H1 (cell line): ENCODE measurements around the gene SMIM10. TPM values are rescaled to one million over a fixed set of nuclear protein-coding genes. Genes with fewer than 3 reads are reported as not detected.
A peak's percentile ranks its signal among the peaks of the same experiment; 100 is the strongest.

Source experiments
- CTCF ChIA-PET: fragments of 300-600 bp; sonication (Branson Sonifier 250); formaldehyde crosslinking; loops from one replicate; lab custom pipeline; 2021; ENCODE audit not compliant: partially characterized antibody; lab: Charles Lee
- POLR2A ChIA-PET: fragments of 300-600 bp; sonication (Branson Sonifier 250); formaldehyde crosslinking; loops from one replicate; lab custom pipeline; 2021; ENCODE audit warnings: inconsistent platforms; ENCODE audit not compliant: partially characterized antibody; lab: Charles Lee
- DNase-seq, 2 experiments: peaks; one replicate each; pipeline versions ENCODE4 v3.0.0 to v3.0.0-alpha.2; 2010 to 2022; ENCODE audit warnings: low spot score in 2 of 2, low read depth in 1 of 2, mixed read lengths in 1 of 2
- FAIRE-seq: peaks from 2 replicates; lab custom pipeline; 2011; peaks lifted over from hg19 to GRCh38; lab: Jason Lieb, UNC
- H2AFZ ChIP-seq: 2 replicates; pipeline ENCODE4 v1.8.1; 2012; ENCODE audit warnings: low read length, inconsistent platforms
- H2AK5ac ChIP-seq: 2 replicates; pipeline ENCODE4 v1.6.1; 2013; ENCODE audit warnings: low read depth, low read length
- H2BK120ac ChIP-seq: replicated peaks from 2 replicates; pipeline ENCODE3; 2013; ENCODE audit warnings: low read depth, low read length, inconsistent platforms
- H2BK12ac ChIP-seq: 2 replicates; pipeline ENCODE4 v1.6.1; 2013; ENCODE audit warnings: low read depth, low read length
- H2BK15ac ChIP-seq: 2 replicates; pipeline ENCODE4 v1.6.1; 2013; ENCODE audit warnings: low read length
- H2BK20ac ChIP-seq: 2 replicates; pipeline ENCODE4 v1.6.1; 2013; ENCODE audit warnings: low read length
- H2BK5ac ChIP-seq: 2 replicates; pipeline ENCODE4 v1.6.1; 2013; ENCODE audit warnings: low read depth, low read length
- H3K14ac ChIP-seq: 2 replicates; pipeline ENCODE4 v1.6.1; 2013; ENCODE audit warnings: inconsistent platforms; ENCODE audit not compliant: insufficient read length
- H3K18ac ChIP-seq: 2 replicates; pipeline ENCODE4 v1.6.1; 2013; ENCODE audit warnings: low read length; ENCODE audit errors: extremely low read depth
- H3K23ac ChIP-seq: 2 replicates; pipeline ENCODE4 v1.6.1; 2013; ENCODE audit warnings: inconsistent platforms; ENCODE audit not compliant: insufficient read length
- H3K23me2 ChIP-seq: 2 replicates; pipeline ENCODE4 v1.6.1; 2013; ENCODE audit warnings: low read depth, low read length
- H3K27ac ChIP-seq: 2 replicates; pipeline ENCODE4 v1.6.1; 2011; ENCODE audit warnings: low read depth, low read length, inconsistent platforms
- H3K27me3 ChIP-seq, 4 experiments: replicated peaks in 1 of 4; 1 replicate in 1 of 4; 2 replicates in 3 of 4; pipeline versions ENCODE4 v1.6.1 to v1.8.1; 2011 to 2013; ENCODE audit warnings: low read length in 3 of 4, mild to moderate bottlenecking in 3 of 4, inconsistent platforms in 2 of 4, mixed read lengths in 2 of 4, moderate library complexity in 1 of 4; ENCODE audit not compliant: control insufficient read depth in 3 of 4, insufficient read depth in 3 of 4; ENCODE audit errors: extremely low read depth in 1 of 4
- H3K36me3 ChIP-seq, 4 experiments: 2 replicates each; pipeline versions ENCODE4 v1.6.1 to v1.8.1; 2011 to 2013; ENCODE audit warnings: mild to moderate bottlenecking in 4 of 4, low read length in 3 of 4, moderate library complexity in 2 of 4, control low read depth in 1 of 4, inconsistent platforms in 1 of 4; ENCODE audit not compliant: insufficient read depth in 4 of 4, control insufficient read depth in 2 of 4
- H3K4ac ChIP-seq: replicated peaks from 2 replicates; pipeline ENCODE3; 2013; ENCODE audit warnings: low read length, low read depth, mixed read lengths, inconsistent platforms; ENCODE audit not compliant: insufficient read length
- H3K4me1 ChIP-seq, 4 experiments: replicated peaks in 1 of 4; 1 replicate in 1 of 4; 2 replicates in 3 of 4; pipeline versions ENCODE4 v1.6.1 to v1.8.1; 2011 to 2013; ENCODE audit warnings: low read length in 3 of 4, inconsistent platforms in 2 of 4, mixed read lengths in 1 of 4; ENCODE audit not compliant: insufficient read depth in 4 of 4, control insufficient read depth in 3 of 4
- H3K4me2 ChIP-seq, 2 experiments: 2 replicates each; pipeline versions ENCODE4 v1.6.1 to v1.8.1; 2011 to 2013; ENCODE audit warnings: low read depth in 2 of 2, low read length in 2 of 2, control low read depth in 1 of 2, inconsistent platforms in 1 of 2, mild to moderate bottlenecking in 1 of 2; ENCODE audit not compliant: insufficient read depth in 1 of 2
- H3K4me3 ChIP-seq, 4 experiments: fragments of 200-600, 300-600 bp in 1 of 4; sonication (generic), shearing (Covaris generic), sonication (Bioruptor Twin) in 1 of 4; 2 replicates each; pipeline versions ENCODE4 v1.5.1 to v1.8.1; 2011 to 2016; ENCODE audit warnings: low read length in 4 of 4, low read depth in 3 of 4, control low read depth in 2 of 4, inconsistent platforms in 2 of 4, mild to moderate bottlenecking in 2 of 4, mixed read lengths in 1 of 4, moderate library complexity in 1 of 4; ENCODE audit not compliant: insufficient read depth in 2 of 4; ENCODE audit errors: extremely low read depth in 1 of 4
- H3K56ac ChIP-seq: replicated peaks from 2 replicates; pipeline ENCODE3; 2013; ENCODE audit warnings: low read depth, mild to moderate bottlenecking, mixed read lengths, low read length, inconsistent platforms; ENCODE audit not compliant: insufficient read length
- H3K79me1 ChIP-seq: 2 replicates; pipeline ENCODE4 v1.6.1; 2013; ENCODE audit warnings: low read depth, low read length, control low read depth
- H3K79me2 ChIP-seq, 2 experiments: 2 replicates each; pipeline versions ENCODE4 v1.6.1 to v1.8.1; 2012 to 2013; ENCODE audit warnings: low read length in 2 of 2, mild to moderate bottlenecking in 2 of 2, inconsistent platforms in 1 of 2; ENCODE audit not compliant: insufficient read depth in 2 of 2, control insufficient read depth in 1 of 2
- H3K9ac ChIP-seq, 4 experiments: replicated peaks in 1 of 4; 1 replicate in 1 of 4; 2 replicates in 3 of 4; pipeline versions ENCODE4 v1.6.1 to v1.8.1; 2011 to 2013; ENCODE audit warnings: low read depth in 3 of 4, low read length in 3 of 4, control low read depth in 2 of 4, mild to moderate bottlenecking in 2 of 4, moderate library complexity in 2 of 4, inconsistent platforms in 1 of 4; ENCODE audit errors: extremely low read depth in 1 of 4
- H3K9me3 ChIP-seq, 2 experiments: 2 replicates each; pipeline versions ENCODE4 v1.6.1 to v1.8.1; 2012 to 2013; ENCODE audit warnings: mild to moderate bottlenecking in 2 of 2, moderate library complexity in 2 of 2, control low read depth in 1 of 2, inconsistent platforms in 1 of 2, low read depth in 1 of 2, low read length in 1 of 2, mixed read lengths in 1 of 2; ENCODE audit not compliant: insufficient read depth in 2 of 2
- H4K20me1 ChIP-seq, 2 experiments: replicated peaks in 1 of 2; 2 replicates each; pipeline versions ENCODE3 to v1.8.1; 2011 to 2013; ENCODE audit warnings: inconsistent platforms in 2 of 2, low read length in 2 of 2, mild to moderate bottlenecking in 1 of 2; ENCODE audit not compliant: insufficient read depth in 2 of 2, control insufficient read depth in 1 of 2
- H4K5ac ChIP-seq: 2 replicates; pipeline ENCODE4 v1.6.1; 2013; ENCODE audit warnings: low read length, low read depth, mixed read lengths, inconsistent platforms; ENCODE audit not compliant: insufficient read length
- H4K8ac ChIP-seq: 2 replicates; pipeline ENCODE4 v1.8.0; 2013; ENCODE audit warnings: mild to moderate bottlenecking, moderate library complexity, low read length, inconsistent platforms; ENCODE audit not compliant: insufficient read depth; ENCODE audit errors: extremely low read depth
- H4K91ac ChIP-seq: replicated peaks from 2 replicates; pipeline ENCODE3; 2013; ENCODE audit warnings: low read length, mixed read lengths, inconsistent platforms; ENCODE audit not compliant: insufficient read length
- CEBPB ChIP-seq: IDR thresholded peaks from 2 replicates; pipeline ENCODE4 v1.6.1; 2012; ENCODE audit warnings: low read depth, low read length
- GABPA ChIP-seq: IDR thresholded peaks from 2 replicates; pipeline ENCODE4 v1.6.1; 2011; ENCODE audit warnings: mild to moderate bottlenecking, low read length, moderate library complexity, borderline replicate concordance; ENCODE audit not compliant: insufficient read depth
- MAFK ChIP-seq: IDR thresholded peaks from 2 replicates; pipeline ENCODE4 v1.6.1; 2012; ENCODE audit warnings: low read depth, mild to moderate bottlenecking, improper control_type of control experiment, low read length
- RAD21 ChIP-seq, 2 experiments: IDR thresholded peaks in 1 of 2; conservative IDR thresholded peaks in 1 of 2; 2 replicates each; pipeline ENCODE4 v1.6.1; 2011; ENCODE audit warnings: low read depth in 2 of 2, low read length in 2 of 2, improper control_type of control experiment in 1 of 2, inconsistent platforms in 1 of 2, mild to moderate bottlenecking in 1 of 2, moderate library complexity in 1 of 2
- SP1 ChIP-seq: IDR thresholded peaks from 2 replicates; pipeline ENCODE4 v1.6.1; 2011; ENCODE audit warnings: low read depth, low read length
- SRF ChIP-seq: IDR thresholded peaks from 2 replicates; pipeline ENCODE4 v1.6.1; 2011; ENCODE audit warnings: mild to moderate bottlenecking, low read depth, low read length, moderate library complexity
- WGBS, 2 experiments: shearing (Covaris generic) in 1 of 2; methylation state at CpG; one replicate each; pipeline versions ENCODE4 v1.1.6 to v1.1.7; 2013 to 2015; ENCODE audit warnings: low lambda C conversion rate in 2 of 2, mixed read lengths in 2 of 2, inconsistent platforms in 1 of 2, low coverage in 1 of 2, missing lambda C conversion rate in 1 of 2; ENCODE audit not compliant: insufficient replicate concordance in 2 of 2, insufficient coverage in 1 of 2, insufficient read length in 1 of 2; ENCODE audit errors: extremely low coverage in 1 of 2, missing lambda C conversion rate in 1 of 2; 5-methylcytosine and 5-hydroxymethylcytosine counted together
- polyA plus RNA-seq, 7 experiments: library from polyadenylated mRNA; depleted of rRNA in 3 of 7; stranded (reverse) in 5 of 7; unstranded in 2 of 7; fragments of >200 nt in 5 of 7; fragments of 200-250 nt in 2 of 7; gene quantifications; 1 replicate in 5 of 7; 2 replicates in 1 of 7; 4 replicates in 1 of 7; pipeline versions ENCODE4 v1.2.1 to v1.2.3, GENCODE V29; 2011 to 2013; ENCODE audit warnings: missing spikeins in 2 of 7, mixed read lengths in 2 of 7
- total RNA-seq: library from RNA; stranded (reverse); fragmentation: NEBNext Ultra II Directional; extraction: Animal tissue kit (Norgen Biotek cat#: 25700); gene quantifications from 2 replicates; pipeline ENCODE4 v1.2.1, GENCODE V29; 2021
- TF ChIP-seq, protein P1 (sequence below), 3 experiments: IDR thresholded peaks; 1 replicate in 2 of 3; 2 replicates in 1 of 3; pipeline versions ENCODE4 v1.5.1 to v1.6.1; 2011; ENCODE audit warnings: low read length in 3 of 3, mild to moderate bottlenecking in 3 of 3, inconsistent platforms in 2 of 3, low read depth in 1 of 3, moderate library complexity in 1 of 3; ENCODE audit not compliant: insufficient read depth in 1 of 3; ENCODE audit errors: control extremely low read depth in 1 of 3
- TF ChIP-seq, protein P2 (sequence below): IDR thresholded peaks from 2 replicates; pipeline ENCODE4 v1.6.1; 2012; ENCODE audit warnings: inconsistent platforms

SMIM10 gene
- total and polyA plus RNA-seq, 2 of the 8 experiments (the other 6 are each of a cell fraction or from before 2014, with no cell fraction given), result 2.3 to 2.8 TPM

DNA sequence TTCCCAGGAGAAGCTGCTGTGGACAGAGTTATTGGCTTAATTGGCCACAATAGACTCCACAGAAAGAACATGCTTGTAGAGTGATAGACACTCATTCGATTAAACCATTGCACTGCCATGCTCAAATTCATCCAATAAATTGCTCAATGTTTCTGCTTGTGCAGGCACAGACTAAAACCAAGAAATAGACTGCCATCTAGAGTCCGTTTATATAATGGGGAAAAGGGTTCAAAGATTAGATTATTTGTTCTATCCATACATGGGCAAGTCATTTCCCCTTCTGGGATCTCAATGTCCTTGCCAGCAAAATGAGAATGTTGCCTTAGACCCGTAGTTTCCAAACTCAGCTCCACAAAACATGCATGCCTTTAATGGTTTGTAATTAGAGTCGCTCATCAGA lies 8.7 kb downstream of the SMIM10 start:
- Histone ChIP-seq H2BK5ac (no peak overlapping the region), H3K79me1 (no peaks in the 10 kb centered on the region), H3K4ac (no peak overlapping the region), H3K27ac (no peak overlapping the region), H3K14ac (no peak overlapping the region), H3K18ac (no peak overlapping the region), H2BK15ac (no peak overlapping the region), H3K9ac (no peak overlapping the region), H4K8ac (no peak overlapping the region), H3K4me1 (peaks cover 0 to 3% (median under 1%) of the 10 kb centered on the region in 4 experiments; a peak in 2 of 7 replicates), H2BK12ac (no peak overlapping the region), H3K36me3 (no peaks in the 10 kb centered on the region), H2BK20ac (no peak overlapping the region), H3K79me2 (no peaks in the 10 kb centered on the region), H3K23ac (no peak overlapping the region), H4K5ac (no peak overlapping the region), H3K4me2 (no peak overlapping the region), H2AFZ (no peak overlapping the region), H2AK5ac (no peak overlapping the region), H3K27me3 (no peaks in the 10 kb centered on the region), H3K23me2 (peaks cover 3% of the 10 kb centered on the region; the same call in 1 of the 2 replicates), H2BK120ac (no peak overlapping the region), H3K4me3 (no peak overlapping the region), H3K56ac (no peak overlapping the region), H4K20me1 (no peaks in the 10 kb centered on the region), H4K91ac (no peak overlapping the region), H3K9me3 (no peaks in the 10 kb centered on the region)
- FAIRE-seq, result no peak
- no peak for TF ChIP-seq SP1
- TF ChIP-seq, protein P1, sequence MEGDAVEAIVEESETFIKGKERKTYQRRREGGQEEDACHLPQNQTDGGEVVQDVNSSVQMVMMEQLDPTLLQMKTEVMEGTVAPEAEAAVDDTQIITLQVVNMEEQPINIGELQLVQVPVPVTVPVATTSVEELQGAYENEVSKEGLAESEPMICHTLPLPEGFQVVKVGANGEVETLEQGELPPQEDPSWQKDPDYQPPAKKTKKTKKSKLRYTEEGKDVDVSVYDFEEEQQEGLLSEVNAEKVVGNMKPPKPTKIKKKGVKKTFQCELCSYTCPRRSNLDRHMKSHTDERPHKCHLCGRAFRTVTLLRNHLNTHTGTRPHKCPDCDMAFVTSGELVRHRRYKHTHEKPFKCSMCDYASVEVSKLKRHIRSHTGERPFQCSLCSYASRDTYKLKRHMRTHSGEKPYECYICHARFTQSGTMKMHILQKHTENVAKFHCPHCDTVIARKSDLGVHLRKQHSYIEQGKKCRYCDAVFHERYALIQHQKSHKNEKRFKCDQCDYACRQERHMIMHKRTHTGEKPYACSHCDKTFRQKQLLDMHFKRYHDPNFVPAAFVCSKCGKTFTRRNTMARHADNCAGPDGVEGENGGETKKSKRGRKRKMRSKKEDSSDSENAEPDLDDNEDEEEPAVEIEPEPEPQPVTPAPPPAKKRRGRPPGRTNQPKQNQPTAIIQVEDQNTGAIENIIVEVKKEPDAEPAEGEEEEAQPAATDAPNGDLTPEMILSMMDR (IDR thresholded peaks at IDR 0.05; ENCODE audit: control extremely low read depth in 1 of 3, insufficient read depth in 1 of 3, low read depth in 1 of 3, low read length in 3 of 3), result peak in 2 of 3 experiments; percentile 26 to 37; a peak in 2 of 4 replicates
- no peak for TF ChIP-seq GABPA
- TF ChIP-seq, protein P2, sequence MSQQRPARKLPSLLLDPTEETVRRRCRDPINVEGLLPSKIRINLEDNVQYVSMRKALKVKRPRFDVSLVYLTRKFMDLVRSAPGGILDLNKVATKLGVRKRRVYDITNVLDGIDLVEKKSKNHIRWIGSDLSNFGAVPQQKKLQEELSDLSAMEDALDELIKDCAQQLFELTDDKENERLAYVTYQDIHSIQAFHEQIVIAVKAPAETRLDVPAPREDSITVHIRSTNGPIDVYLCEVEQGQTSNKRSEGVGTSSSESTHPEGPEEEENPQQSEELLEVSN, result no peak
- peak; percentile 73; the same call in 1 of the 2 replicates for TF ChIP-seq CEBPB
- no peak for TF ChIP-seq MAFK
- TF ChIP-seq SRF, result peak; percentile 39; the same call in 1 of the 2 replicates
- peak; percentile 53 to 58; a peak in 3 of 4 replicates for TF ChIP-seq RAD21 (IDR thresholded peaks at IDR 0.05 in 1 of 2, conservative IDR thresholded peaks at IDR 0.05 in 1 of 2; ENCODE audit: low read depth in 2 of 2, low read length in 2 of 2)
- DNase-seq, result no peak
- 57% methylated on average over 4 of the region's 4 CpGs; no CpG with 5 or more reads in 1 of the 2 experiments for WGBS, 2 experiments
- ChIA-PET POLR2A (no interaction called here), CTCF (interaction anchor here (0.6 to 4.2 kb wide), 9 partner anchors 9 to 68 kb away, joined by 3 to 17 read pairs (median 3); partner anchors contain the start of gene SMIM10)
